GM21390 (cell line): ENCODE measurements around the gene NRXN3.

Experiments
- ATAC-seq: cut with Tn5 transposase; IDR thresholded peaks from one replicate; pipeline ENCODE4 v1.9.1; 2021; ENCODE audit not compliant: unreplicated experiment

NRXN3 gene

GRCh38 chr14:78319406-78319805 lies 149.2 kb downstream of the NRXN3 start:
- ATAC-seq = no peak

DNA sequence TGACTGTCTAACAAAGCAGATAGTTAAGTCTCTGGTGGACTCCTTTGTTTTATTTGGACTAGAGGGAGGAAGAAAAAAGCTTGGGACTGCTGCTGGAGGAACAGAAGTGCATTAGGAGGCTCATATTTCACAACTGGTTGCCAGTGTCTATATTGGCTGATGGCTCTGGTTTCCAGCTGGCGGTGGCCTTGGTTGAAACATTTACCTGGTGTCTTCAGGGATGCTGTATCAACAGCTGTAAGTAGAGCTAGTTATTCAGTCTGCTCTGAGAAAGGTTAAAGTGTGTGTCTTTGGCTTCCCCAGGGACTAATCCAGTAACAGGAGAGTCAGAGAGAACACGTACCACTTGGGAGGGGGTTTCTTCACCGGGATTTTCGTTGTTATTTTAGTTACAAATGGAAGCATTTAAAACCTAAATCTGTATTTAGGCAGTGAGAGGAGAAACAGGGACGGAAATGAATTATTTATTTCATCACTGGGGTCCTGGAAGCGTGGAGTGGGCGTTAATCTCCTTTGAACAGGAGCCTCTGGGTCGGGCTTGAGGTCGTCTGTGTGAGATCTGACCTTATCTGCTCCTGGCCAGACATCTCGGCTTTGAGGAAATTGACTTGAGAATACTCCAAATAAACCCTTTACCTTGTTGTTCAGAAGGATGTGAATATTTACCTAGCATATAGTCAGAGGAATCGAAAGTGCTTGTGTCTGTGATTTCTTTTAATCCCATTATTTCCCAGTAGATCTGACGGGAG lies 149.9 kb downstream of the NRXN3 start:
- ATAC-seq = no peak

DNA sequence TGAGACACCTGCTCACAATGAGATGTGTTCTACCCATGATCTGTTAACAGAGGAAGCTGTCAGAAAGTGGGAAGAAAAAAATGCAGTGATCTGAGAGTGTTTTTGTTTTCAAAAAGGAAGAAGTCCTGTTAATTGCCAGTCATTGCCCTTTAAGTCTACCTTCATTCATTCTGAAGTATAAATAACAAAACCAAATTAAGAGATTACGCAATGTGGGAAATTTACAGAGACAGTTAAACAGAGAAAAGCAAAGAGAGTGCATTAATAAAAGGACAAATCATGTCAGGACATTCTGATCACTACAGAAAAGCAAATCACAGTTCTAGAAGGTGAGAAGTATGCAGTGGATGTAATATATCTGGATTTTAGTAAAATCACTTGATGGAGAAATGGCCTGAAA lies 154.2 kb downstream of the NRXN3 start:
- no peak for ATAC-seq

GRCh38 chr14:78325911-78326310 lies 155.7 kb downstream of the NRXN3 start:
- no peak for ATAC-seq

GRCh38 chr14:78327426-78328221 lies 157.5 kb downstream of the NRXN3 start:
- ATAC-seq = no peak

DNA sequence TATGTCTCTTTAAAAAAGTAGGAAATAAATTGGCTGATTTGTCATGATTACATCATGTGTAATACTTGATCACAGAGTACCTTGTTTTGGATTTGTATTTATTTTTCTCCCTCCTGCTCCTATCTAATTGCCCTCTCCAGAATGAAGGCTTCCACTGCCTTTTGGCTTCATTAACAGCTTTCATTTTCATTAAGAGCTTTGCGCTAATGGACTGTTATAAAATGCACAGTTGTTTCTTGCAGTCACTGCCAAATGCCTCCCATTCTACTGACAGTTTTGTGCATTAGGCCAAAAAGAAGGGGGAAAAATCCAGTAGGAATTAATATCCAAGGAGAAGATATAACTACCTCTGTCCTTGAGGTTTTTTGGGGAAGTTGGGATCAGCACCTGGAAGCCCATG lies 159.2 kb downstream of the NRXN3 start:
- no peak for ATAC-seq

- no peak for ATAC-seq
Observed at GRCh38 chr14:78335531-78335930, 165.4 kb downstream of the NRXN3 start.

GRCh38 chr14:78340250-78340649 lies 170.1 kb downstream of the NRXN3 start:
- ATAC-seq = no peak

DNA sequence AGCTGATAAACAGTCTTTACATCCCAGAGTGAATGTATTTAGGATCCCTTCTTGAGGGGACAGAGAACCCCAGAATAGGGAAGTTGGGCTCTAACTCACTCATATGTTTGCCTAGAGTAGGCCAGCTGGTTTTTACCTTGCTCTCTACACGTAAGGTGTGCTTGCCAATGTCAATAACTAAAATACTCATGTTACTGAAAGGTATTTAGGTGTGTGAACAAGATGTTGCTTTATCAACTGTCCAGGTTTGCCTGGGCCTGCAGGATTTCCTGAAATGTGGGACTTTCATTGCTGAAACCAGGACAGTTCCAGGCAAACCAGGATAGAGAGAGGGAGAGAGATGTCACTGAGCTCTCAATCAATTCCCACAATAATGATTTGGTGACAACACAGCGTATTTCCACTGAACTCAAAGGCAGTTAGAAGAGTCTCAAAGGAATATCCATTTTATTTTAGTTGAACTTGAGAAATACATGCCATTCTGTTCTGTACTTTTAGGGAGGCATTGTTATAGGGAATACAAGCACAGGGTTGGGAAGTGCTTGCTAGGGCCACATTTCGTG lies 171.7 kb downstream of the NRXN3 start:
- ATAC-seq = no peak

DNA sequence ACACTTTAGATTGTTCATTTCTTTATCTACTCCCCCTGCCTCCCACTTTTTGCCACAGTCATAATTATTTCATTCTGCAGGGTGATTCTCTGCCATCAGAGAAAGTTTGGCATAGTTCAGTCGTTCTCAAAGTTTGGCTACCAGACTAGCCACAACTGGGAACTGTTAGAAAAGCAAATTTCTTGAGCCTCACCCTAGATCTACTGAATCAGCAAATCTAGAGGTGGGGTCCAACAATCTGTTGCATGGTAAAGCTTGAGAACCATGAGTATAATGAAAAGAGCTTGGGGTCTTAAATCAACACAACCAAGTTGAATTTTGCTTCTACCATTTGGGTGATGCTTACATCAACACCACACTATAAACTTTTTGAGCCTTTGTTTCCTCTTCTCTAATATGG lies 172.7 kb downstream of the NRXN3 start:
- no peak for ATAC-seq

- ATAC-seq = no peak
Observed at GRCh38 chr14:78344290-78344689, 174.1 kb downstream of the NRXN3 start.

GRCh38 chr14:78345131-78345744 lies 175.1 kb downstream of the NRXN3 start:
- ATAC-seq = no peak

DNA sequence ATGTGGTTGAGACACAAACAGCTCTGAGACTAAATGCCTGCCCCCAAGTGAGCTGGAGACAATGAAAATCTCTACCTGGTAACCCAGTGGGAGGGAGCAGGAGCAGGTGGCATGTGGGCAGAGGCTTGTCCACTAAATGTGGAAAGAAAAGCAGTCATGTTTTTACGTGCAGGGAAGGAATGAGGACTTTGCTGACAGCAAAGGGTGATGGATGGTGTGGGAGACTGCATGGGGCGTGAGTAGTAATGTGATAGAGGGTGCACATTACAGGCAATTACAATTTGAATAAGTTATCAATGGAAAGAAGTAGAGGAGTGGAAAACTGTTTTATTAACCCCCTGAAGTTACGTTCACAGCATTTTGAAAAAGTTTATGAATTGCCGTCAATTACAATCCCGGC lies 176.6 kb downstream of the NRXN3 start:
- ATAC-seq = no peak

DNA sequence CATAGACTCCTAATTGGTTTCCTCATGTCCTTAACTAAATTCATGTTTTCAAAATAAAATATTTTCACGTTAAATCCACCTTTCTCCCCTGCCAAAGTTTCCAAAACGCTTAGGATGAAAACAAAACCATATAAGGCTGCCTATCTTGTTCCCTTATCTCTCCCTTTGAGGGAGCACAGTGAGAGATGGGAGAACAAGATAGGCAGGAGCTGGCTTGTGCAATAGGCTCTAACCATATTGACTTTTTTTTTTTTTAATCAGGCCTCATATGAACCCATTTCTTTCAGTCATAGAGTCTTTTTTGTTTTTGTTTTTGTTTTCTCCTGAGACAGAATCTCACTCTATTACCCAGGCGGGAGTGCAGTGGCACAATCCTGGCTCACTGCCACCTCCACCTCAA lies 184.9 kb downstream of the NRXN3 start:
- ATAC-seq = no peak

DNA sequence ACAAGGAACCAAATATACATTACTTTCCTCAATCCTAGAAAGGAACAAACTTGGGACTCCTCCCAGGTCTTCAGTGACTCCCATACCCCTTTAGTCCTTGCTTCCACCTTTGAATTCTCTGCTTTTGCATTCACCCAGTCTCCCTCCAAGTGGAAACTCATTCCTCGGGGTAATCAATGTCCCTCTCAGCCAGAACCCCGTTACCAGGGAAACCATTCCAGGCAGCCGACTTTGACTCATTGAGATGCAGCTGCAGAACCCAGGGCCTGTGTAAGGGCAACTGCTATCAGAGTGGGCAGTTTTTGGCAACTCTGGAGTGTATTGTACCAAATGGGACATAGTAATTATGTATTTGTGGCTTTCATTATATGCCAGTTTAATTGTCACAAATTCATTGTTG lies 186.2 kb downstream of the NRXN3 start:
- ATAC-seq = no peak

GRCh38 chr14:78358591-78358990 lies 188.4 kb downstream of the NRXN3 start:
- ATAC-seq = no peak

DNA sequence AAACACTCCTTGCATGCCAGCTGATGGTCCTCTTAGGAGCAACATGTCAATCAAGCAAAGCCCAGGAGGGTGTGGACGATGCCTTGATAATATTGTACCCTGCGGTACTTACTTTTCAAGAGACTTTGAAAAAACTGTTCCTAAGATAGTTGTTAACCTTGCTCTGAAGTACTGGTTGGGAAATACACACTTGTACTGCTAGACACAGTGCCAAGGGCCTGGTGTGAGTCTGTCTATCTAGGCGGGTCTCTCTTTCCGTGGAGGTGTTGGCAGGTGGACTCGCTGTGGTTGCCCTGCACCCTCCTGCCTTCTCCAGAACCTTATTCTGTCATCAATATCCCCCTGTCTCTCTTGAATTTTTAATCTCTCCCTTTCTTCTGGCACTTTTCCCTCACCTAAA lies 189.4 kb downstream of the NRXN3 start:
- no peak for ATAC-seq

DNA sequence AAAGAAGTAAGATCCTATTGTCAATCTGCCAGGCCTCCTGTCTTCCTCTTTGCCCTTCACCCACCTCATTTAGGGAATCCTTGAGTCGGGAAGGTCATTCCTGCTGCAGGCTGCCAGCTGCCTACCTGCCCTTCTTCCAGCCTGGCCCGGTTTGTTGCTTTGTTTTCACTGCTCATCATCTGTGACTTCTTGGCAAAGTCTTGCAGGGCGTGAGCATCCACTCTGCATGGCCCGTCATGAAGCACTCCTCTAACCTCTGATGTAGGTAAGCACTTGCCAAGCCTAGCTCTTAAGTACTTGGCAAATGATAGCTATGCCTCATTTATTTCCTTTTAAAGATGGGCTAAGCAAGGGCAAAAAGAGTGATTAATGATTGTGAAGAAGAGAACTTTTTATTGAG lies 192.8 kb downstream of the NRXN3 start:
- ATAC-seq = no peak

DNA sequence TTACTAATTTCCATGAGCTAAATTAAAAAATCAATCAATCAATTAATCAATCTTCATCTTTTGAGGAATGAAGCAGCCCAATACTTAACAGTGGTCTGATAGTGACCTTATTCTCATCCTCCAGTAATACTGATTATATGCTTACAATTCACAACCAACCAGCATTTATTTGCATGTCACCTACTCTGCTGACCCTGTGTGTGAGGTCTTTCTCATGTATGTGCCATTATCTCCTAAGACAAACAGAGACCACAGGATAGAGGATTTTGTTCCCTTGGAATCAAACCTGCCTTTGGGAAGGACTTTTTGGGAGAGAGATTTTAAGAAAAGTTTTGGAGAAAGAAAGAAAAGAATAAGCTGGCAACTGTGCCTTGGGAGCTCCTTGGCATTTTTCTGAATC lies 197.2 kb downstream of the NRXN3 start:
- no peak for ATAC-seq

GRCh38 chr14:78383060-78383459 lies 212.9 kb downstream of the NRXN3 start:
- ATAC-seq = no peak

GRCh38 chr14:78398216-78398615 lies 228.0 kb downstream of the NRXN3 start:
- ATAC-seq = no peak
